GM12872 (cell line): ENCODE results near the gene ANAPC13.

ENCODE experiments used
- CTCF ChIP-seq: IDR thresholded peaks from 3 replicates; pipeline ENCODE4 v1.5.1; 2011; ENCODE audit warnings: low read depth, mild to moderate bottlenecking, low read length, moderate library complexity; ENCODE audit not compliant: insufficient read depth

Gene ANAPC13

GRCh38 chr3:134449277-134449676 lies 36.5 kb downstream of the ANAPC13 start:
- TF ChIP-seq CTCF, result peak; percentile 41; the same call in 2 of the 3 replicates

- no peak for TF ChIP-seq CTCF
Measured at GRCh38 chr3:134448664-134449063, 37.1 kb downstream of the ANAPC13 start.

GRCh38 chr3:134447351-134447750 lies 38.4 kb downstream of the ANAPC13 start:
- no peak for TF ChIP-seq CTCF

- TF ChIP-seq CTCF, result no peak
Measured at GRCh38 chr3:134446800-134447199, 39.0 kb downstream of the ANAPC13 start.

- no peak for TF ChIP-seq CTCF
Measured at GRCh38 chr3:134445636-134446035, 40.1 kb downstream of the ANAPC13 start.

- TF ChIP-seq CTCF, result no peak
Measured at GRCh38 chr3:134445095-134445494, 40.7 kb downstream of the ANAPC13 start.

GRCh38 chr3:134441821-134442220 lies 44.0 kb downstream of the ANAPC13 start:
- TF ChIP-seq CTCF, result no peak

GRCh38 chr3:134441321-134441720 lies 44.5 kb downstream of the ANAPC13 start:
- no peak for TF ChIP-seq CTCF
